Bronchial epithelial cell (primary cell): ENCODE results near the gene SLC15A2. TPM values are rescaled to one million over a fixed set of nuclear protein-coding genes. Genes with fewer than 3 reads are reported as not detected.

ENCODE experiments used
- DNase-seq: peaks from one replicate; pipeline ENCODE4 v3.0.0-alpha.2; 2010; ENCODE audit warnings: low read depth
- FAIRE-seq: peaks from 2 replicates; lab custom pipeline; 2011; peaks lifted over from hg19 to GRCh38; lab: Jason Lieb, UNC
- H3K27me3 ChIP-seq: 2 replicates; pipeline ENCODE4 v1.5.1; 2011; ENCODE audit warnings: low read length; ENCODE audit not compliant: control insufficient read depth, insufficient read depth
- H3K36me3 ChIP-seq: 2 replicates; pipeline ENCODE4 v1.5.1; 2011; ENCODE audit warnings: low read length; ENCODE audit not compliant: control insufficient read depth, insufficient read depth
- H3K4me3 ChIP-seq: 2 replicates; pipeline ENCODE4 v1.5.1; 2011; ENCODE audit warnings: mild to moderate bottlenecking, low read depth, low read length, control low read depth
- CTCF ChIP-seq: IDR thresholded peaks from 2 replicates; pipeline ENCODE4 v1.5.1; 2011; ENCODE audit warnings: mild to moderate bottlenecking, moderate library complexity, low read length, control low read depth, inconsistent platforms; ENCODE audit not compliant: insufficient read depth, severe bottlenecking
- total RNA-seq: library from RNA; depleted of rRNA; stranded (reverse); fragments of >200 nt; gene quantifications from 2 replicates; pipeline ENCODE4 v1.2.1, GENCODE V29; 2014

SLC15A2 gene
- total RNA-seq, 1 donor from 2014 or later = 2.6 TPM

- Histone ChIP-seq H3K4me3 (no peak overlapping the region), H3K36me3 (no peaks in the 10 kb centered on the region), H3K27me3 (no peaks in the 10 kb centered on the region)
- FAIRE-seq = no peak
- DNase-seq = no peak
- TF ChIP-seq CTCF = no peak
Observed at GRCh38 chr3:121976727-121977126, 82.5 kb downstream of the SLC15A2 start.

- H3K4me3 ChIP-seq = no peak overlapping the region
- H3K27me3 ChIP-seq = no peaks in the 10 kb centered on the region
- H3K36me3 ChIP-seq = no peaks in the 10 kb centered on the region
- DNase-seq (peak; percentile 70), FAIRE-seq (no peak)
- no peak for TF ChIP-seq CTCF
Observed at GRCh38 chr3:121979246-121979645, 85.0 kb downstream of the SLC15A2 start.

GRCh38 chr3:121979734-121980449, 85.7 kb downstream of the SLC15A2 start:
- FAIRE-seq = no peak
- Histone ChIP-seq H3K27me3 (no peaks in the 10 kb centered on the region), H3K4me3 (no peak overlapping the region), H3K36me3 (no peaks in the 10 kb centered on the region)
- peak; percentile 90 for DNase-seq
- no peak for TF ChIP-seq CTCF

GRCh38 chr3:121980450-121980796, 86.2 kb downstream of the SLC15A2 start:
- no peak for TF ChIP-seq CTCF
- FAIRE-seq = no peak
- Histone ChIP-seq H3K36me3 (no peaks in the 10 kb centered on the region), H3K4me3 (no peak overlapping the region), H3K27me3 (no peaks in the 10 kb centered on the region)
- no peak for DNase-seq

- no peak for DNase-seq
- no peaks in the 10 kb centered on the region for H3K27me3 ChIP-seq
- no peaks in the 10 kb centered on the region for H3K36me3 ChIP-seq
- H3K4me3 ChIP-seq = no peak overlapping the region
- no peak for FAIRE-seq
- no peak for TF ChIP-seq CTCF
Observed at GRCh38 chr3:121981473-121981872, 87.3 kb downstream of the SLC15A2 start.

- DNase-seq = no peak
- Histone ChIP-seq H3K4me3 (no peak overlapping the region), H3K27me3 (no peaks in the 10 kb centered on the region), H3K36me3 (no peaks in the 10 kb centered on the region)
- no peak for FAIRE-seq
- TF ChIP-seq CTCF = no peak
Observed at GRCh38 chr3:121985846-121986245, 91.6 kb downstream of the SLC15A2 start.
